Measurements from ENCODE around the gene TMEM163. TPM values are rescaled to one million over a fixed set of nuclear protein-coding genes. Genes with fewer than 3 reads are reported as not detected.

The TMEM163 gene
- total RNA-seq, 1 donor from 2014 or later, result not detected

DNA sequence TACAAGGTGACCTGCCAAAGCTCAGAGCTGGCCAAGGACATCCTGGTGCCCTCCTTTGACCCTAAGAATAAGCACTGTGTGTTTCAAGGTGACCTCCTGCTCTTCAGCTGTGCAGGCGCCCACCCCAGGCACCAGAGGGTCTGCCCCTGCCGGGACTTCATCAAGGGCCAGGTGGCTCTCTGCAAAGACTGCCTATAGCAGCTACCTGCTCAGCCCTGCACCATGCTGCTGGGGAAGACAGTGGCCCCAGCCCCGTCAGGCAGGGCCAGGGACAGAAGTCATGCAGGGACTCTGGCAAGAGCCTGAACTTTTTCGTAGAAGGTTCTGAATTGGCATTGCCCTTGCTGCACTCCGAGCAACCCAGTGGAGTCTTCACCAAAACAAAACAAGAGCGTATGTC lies 270.1 kb downstream of the TMEM163 start:
- Mint-ChIP-seq H3K9me3 (ENCODE audit: unreplicated experiment) (no peaks in the 10 kb centered on the region), H3K4me1 (ENCODE audit: unreplicated experiment) (peaks cover 14% of the 10 kb centered on the region), H3K4me3 (ENCODE audit: unreplicated experiment) (no peak overlapping the region), H3K36me3 (ENCODE audit: unreplicated experiment) (peaks cover 2% of the 10 kb centered on the region), H3K27ac (ENCODE audit: unreplicated experiment) (no peak overlapping the region), H3K27me3 (ENCODE audit: unreplicated experiment) (no peaks in the 10 kb centered on the region)
- TF ChIP-seq, protein P1, sequence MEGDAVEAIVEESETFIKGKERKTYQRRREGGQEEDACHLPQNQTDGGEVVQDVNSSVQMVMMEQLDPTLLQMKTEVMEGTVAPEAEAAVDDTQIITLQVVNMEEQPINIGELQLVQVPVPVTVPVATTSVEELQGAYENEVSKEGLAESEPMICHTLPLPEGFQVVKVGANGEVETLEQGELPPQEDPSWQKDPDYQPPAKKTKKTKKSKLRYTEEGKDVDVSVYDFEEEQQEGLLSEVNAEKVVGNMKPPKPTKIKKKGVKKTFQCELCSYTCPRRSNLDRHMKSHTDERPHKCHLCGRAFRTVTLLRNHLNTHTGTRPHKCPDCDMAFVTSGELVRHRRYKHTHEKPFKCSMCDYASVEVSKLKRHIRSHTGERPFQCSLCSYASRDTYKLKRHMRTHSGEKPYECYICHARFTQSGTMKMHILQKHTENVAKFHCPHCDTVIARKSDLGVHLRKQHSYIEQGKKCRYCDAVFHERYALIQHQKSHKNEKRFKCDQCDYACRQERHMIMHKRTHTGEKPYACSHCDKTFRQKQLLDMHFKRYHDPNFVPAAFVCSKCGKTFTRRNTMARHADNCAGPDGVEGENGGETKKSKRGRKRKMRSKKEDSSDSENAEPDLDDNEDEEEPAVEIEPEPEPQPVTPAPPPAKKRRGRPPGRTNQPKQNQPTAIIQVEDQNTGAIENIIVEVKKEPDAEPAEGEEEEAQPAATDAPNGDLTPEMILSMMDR (IDR thresholded peaks at IDR 0.05), result no peak
- DNase-seq (ENCODE audit: extremely low spot score, unreplicated experiment), result no peak

DNA sequence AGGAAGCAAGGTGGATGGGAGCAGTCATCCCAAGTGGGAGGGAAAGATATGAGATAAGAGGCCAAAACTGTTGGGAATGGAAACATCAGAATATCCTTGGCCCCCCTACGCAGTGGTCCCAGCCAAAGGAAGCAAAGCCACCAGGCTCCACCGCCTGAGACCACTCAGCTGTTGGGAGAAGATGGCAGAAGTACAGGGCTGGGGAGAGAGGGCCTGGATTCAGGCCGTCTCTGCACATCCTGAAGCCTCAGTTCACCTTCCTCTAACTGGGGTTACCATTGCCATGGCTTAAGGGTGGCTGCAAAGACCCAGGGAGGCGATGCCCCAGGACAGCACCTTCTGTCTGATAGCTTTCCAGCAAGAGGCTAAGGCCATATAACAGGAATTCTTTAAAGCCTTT lies 271.1 kb downstream of the TMEM163 start:
- TF ChIP-seq, protein P1 (IDR thresholded peaks at IDR 0.05), result no peak
- no peaks in the 10 kb centered on the region for H3K9me3 Mint-ChIP-seq (ENCODE audit: unreplicated experiment)
- peaks cover 2% of the 10 kb centered on the region for H3K36me3 Mint-ChIP-seq (ENCODE audit: unreplicated experiment)
- DNase-seq (ENCODE audit: extremely low spot score, unreplicated experiment), result no peak
- no peaks in the 10 kb centered on the region for H3K27me3 Mint-ChIP-seq (ENCODE audit: unreplicated experiment)
- H3K27ac Mint-ChIP-seq (ENCODE audit: unreplicated experiment), result no peak overlapping the region
- H3K4me3 Mint-ChIP-seq (ENCODE audit: unreplicated experiment), result no peak overlapping the region
- H3K4me1 Mint-ChIP-seq (ENCODE audit: unreplicated experiment), result peaks cover 14% of the 10 kb centered on the region

DNA sequence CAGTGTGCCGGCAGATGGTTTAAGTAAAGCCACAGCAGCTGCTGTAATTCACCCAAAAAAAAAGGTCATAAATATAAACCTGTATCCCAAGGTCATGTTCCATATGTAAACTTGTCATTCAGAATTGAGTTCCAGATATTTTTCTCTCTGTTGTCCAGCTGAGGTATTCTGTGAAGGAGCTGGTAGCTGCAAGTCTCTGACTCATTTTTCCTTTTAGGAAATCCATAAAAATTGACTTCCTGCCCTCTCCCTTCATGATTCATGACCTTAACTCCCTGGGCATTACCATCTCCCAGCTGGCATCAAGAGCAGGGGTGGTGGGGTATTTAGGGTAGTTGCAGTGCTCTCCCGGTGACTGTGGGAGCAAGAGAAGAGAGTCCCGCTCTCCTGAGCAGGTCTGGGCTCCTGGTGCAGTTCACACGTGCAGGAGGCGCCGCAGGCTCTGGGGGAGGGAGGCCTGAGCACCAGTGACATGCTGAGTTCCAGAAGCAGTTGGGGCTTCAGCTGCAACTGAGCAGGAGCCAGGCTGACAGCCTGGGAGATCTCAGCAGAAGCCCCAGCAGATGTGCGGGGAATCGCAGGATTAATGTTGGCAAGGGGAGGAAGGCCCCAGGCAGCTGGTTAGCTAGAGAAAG lies 272.3 kb downstream of the TMEM163 start:
- Mint-ChIP-seq H3K27ac (ENCODE audit: unreplicated experiment) (peak overlapping the region; percentile 55), H3K9me3 (ENCODE audit: unreplicated experiment) (no peaks in the 10 kb centered on the region), H3K4me3 (ENCODE audit: unreplicated experiment) (no peak overlapping the region), H3K36me3 (ENCODE audit: unreplicated experiment) (peaks cover 2% of the 10 kb centered on the region), H3K27me3 (ENCODE audit: unreplicated experiment) (no peaks in the 10 kb centered on the region), H3K4me1 (ENCODE audit: unreplicated experiment) (peaks cover 14% of the 10 kb centered on the region)
- DNase-seq (ENCODE audit: extremely low spot score, unreplicated experiment), result no peak
- TF ChIP-seq, protein P1 (IDR thresholded peaks at IDR 0.05), result no peak

DNA sequence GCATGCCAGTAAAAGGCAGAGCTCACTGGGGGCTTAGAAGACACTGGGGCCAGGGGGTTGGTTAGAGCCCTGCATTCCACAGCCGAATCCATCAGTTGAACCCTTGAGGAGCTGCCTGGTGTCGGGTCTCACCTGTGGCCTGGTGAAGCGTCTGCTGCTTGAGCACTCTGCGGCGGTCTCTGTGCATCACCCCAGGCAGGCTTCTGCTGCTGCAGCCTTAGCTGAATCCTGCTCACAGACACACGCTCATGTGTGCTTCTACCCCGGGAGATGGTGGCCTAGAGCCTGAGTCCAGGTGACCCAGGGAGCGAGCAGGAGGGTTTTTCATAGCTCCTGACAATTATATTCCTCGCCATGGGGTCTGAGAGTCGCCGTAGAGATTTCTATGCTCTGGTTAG lies 272.8 kb downstream of the TMEM163 start:
- Mint-ChIP-seq H3K4me1 (ENCODE audit: unreplicated experiment) (peaks cover 14% of the 10 kb centered on the region), H3K4me3 (ENCODE audit: unreplicated experiment) (no peak overlapping the region), H3K9me3 (ENCODE audit: unreplicated experiment) (no peaks in the 10 kb centered on the region), H3K36me3 (ENCODE audit: unreplicated experiment) (peaks cover 2% of the 10 kb centered on the region), H3K27me3 (ENCODE audit: unreplicated experiment) (no peaks in the 10 kb centered on the region), H3K27ac (ENCODE audit: unreplicated experiment) (no peak overlapping the region)
- no peak for DNase-seq (ENCODE audit: extremely low spot score, unreplicated experiment)
- TF ChIP-seq, protein P1 (IDR thresholded peaks at IDR 0.05), result no peak

DNA sequence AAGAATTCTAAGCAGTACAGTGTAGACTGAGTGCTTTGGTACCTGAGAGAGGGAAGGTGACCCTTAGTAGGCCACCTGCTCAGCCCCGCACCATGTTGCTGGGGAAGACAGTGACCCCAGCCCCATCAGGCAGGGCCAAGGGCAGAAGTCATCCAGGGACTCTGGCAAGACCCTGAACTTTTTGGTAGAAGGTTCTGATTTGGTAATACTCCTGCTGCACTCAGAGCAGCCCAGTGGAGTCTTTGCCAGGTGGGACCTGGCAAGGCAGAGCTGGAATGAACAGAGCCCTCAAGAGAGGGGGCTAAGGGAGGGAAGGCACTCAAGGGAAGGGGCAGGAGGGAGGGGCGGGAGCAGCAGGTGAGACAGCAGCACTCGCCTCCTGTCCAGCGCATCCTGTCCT lies 273.7 kb downstream of the TMEM163 start:
- DNase-seq (ENCODE audit: extremely low spot score, unreplicated experiment), result no peak
- TF ChIP-seq, protein P1 (IDR thresholded peaks at IDR 0.05), result no peak
- H3K4me1 Mint-ChIP-seq (ENCODE audit: unreplicated experiment), result peaks cover 14% of the 10 kb centered on the region
- no peak overlapping the region for H3K4me3 Mint-ChIP-seq (ENCODE audit: unreplicated experiment)
- H3K27me3 Mint-ChIP-seq (ENCODE audit: unreplicated experiment), result no peaks in the 10 kb centered on the region
- no peaks in the 10 kb centered on the region for H3K9me3 Mint-ChIP-seq (ENCODE audit: unreplicated experiment)
- peaks cover 2% of the 10 kb centered on the region for H3K36me3 Mint-ChIP-seq (ENCODE audit: unreplicated experiment)
- no peak overlapping the region for H3K27ac Mint-ChIP-seq (ENCODE audit: unreplicated experiment)
